Activated CD8-positive, alpha-beta memory T cell treated with anti-CD3 and anti-CD28 coated beads for 4 hours (primary cell): ENCODE measurements around the gene DCUN1D3.
"Not testable (repeated sequence)": the region's sequence is repeated elsewhere in the genome, so short reads cannot be mapped to it uniquely, and the experiment has no call there.

Source experiments
- DNase-seq, 2 donors: peaks; one replicate each; pipeline ENCODE4 v3.0.0-alpha.2; 2020; ENCODE audit warnings: low read depth in 2 of 2

The DCUN1D3 gene

DNA sequence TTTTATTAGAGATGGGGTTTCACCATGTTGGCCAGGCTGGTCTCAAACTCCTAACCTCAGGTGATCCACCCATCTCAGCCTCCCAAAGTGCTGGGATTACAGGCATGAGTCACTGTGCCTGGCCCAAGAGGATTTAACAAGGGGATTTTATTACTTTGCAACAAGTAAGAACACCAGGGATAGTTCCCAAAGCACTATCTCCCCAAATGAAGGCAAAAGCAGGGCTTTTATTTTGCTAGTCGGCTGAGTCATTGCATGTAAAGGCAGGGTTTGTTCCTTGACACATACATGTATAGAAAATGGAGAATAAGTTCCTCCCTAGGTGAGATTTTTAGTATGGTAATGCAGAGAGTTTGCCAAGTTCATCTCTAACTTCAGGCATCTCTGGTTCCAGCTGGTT lies 69.8 kb downstream of the DCUN1D3 start:
- DNase-seq: no peak

DNA sequence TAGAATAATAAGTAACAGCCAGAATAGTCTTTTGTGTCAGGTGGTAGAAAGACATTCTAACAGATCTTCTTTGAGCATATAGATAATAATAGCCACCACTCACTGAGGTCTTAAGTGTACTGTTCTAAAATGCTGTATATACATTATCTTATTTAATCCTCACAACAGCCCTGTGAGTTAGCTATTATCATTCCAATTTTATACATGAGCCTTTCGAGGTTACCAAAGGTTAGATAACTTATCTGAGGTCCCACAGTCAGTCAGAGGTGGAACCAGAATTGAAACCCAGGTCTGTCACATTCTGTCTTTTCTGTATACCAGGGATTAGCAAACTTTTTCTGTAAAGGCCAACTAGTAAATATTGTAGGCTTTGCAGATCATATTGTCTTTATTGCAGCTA lies 70.6 kb downstream of the DCUN1D3 start:
- no peak for DNase-seq

DNA sequence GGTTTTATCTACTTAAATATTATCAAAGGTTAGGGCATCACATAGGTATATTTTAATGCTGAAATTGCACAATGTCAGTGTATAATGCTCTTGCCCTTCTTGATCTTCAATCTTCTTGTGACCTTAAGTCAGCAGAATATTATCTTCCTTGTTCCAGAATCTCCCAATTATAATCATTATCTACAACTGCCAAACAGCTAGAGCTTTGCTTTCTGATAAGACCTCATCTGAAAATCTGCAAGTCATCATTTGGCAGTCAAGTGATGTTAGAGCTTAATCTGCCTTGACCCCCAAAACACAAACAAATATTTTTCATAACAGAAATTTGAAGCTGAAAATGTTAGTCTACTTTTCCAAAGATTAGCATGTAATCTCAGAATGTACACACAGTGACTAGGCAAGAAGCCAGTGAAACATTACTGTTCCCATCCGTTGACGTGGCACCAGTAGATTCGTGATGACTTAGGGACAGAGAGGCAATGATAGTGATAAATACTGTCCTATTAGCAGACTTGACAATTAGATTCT lies 74.1 kb downstream of the DCUN1D3 start:
- DNase-seq: no peak

DNA sequence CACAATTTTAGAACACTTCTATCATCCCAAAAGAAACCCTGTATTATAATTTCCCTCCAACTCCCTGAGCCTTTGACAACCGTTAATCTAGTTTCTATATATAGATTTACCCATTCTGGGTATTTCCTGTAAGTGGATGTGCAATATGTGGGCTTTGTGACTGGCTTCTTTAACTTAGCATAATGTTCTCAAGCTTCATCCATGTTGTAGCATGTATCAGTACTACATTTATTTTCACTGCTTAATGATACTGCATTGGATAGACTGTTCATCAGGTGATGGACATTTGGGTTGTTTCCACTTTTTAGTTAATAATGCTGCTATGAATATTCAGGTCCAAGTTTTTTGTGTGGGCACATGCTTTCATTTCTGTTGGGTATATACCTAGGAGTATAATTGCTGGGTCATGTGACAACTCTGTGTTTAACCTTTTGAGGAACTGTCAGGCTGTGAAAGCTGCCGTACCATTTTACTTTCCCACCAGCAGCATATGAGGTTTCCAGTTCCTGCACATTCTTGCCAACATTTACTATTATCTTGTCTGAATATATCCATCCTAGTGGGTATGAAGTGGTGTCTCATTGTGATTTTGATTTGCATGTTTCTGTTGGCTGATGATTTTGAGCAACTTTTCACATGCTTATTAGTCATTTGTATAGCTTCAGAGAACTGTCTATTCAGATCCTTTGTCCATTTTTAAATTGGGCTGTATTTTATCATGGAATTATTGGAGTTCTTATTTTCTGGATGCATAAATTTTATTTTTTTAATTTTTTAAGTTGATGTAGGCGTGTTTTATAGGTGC lies 77.4 kb downstream of the DCUN1D3 start:
- DNase-seq: no peak

DNA sequence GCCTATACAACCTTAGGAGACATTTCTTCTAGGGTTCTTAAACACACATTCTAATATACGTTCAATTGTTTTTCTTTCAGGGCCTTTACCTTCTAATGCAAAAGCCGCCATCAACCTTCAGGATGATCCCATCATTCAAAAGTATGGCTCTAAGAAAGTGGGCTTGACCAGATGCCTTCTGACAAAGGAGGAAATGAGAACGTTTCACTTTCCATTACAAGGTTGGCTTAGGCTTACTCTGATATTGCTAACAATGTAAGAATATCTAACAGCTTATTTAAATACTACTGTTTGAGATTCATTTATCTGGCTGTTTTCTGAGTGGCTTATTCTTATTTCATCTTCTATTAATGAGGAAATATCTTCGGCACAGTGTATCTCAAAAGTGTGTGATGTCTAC lies 78.5 kb downstream of the DCUN1D3 start:
- no peak for DNase-seq

DNA sequence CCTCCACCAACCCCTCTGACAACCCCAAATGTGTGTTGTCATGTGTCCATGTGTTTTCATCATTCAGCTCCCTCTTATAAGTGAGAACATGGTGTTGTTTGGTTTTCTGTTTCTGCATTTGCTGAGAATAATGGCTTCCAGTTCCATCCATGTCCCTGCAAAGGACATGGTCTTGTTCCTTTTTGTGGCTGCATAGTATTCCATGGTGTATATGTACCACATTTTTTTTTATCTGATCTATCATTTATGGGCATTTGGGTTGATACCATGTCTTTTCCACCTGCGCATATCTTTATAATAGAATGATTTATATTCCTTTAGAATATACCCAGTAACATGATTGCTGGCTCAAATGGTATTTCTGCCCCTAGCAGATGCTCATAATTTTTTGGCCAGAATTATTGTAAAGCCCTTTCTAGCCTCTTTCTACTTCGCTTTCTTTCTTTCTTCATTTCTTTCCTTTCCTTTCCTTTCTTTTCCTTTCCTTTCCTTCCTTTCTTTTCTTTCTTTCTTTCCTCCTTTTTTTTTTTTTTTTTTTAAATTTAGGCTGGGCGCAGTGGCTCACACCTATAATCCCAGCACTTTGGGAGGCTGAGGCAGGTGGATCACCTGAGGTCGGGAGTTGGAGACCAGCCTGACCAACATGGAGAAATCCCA lies 81.1 kb downstream of the DCUN1D3 start:
- no peak for DNase-seq

DNA sequence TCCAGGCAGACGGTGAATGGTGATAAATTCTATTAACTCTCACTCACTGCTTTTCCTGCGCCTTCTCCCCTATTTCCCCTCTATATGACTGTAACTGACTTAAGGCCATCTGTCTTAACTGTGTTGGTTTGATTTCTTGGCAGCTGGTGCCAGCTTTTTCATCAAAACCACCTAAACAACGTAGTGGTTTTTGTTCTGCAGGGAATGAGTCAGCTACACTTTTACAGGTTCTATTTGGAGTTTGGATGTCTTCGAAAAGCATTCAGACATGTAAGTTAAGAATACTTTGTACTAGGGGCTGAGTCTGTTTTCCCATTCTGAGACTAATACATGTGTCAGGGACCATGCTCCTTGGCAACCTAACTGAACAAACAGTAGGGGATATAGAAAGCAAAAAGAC lies 85.4 kb downstream of the DCUN1D3 start:
- DNase-seq: no peak

DNA sequence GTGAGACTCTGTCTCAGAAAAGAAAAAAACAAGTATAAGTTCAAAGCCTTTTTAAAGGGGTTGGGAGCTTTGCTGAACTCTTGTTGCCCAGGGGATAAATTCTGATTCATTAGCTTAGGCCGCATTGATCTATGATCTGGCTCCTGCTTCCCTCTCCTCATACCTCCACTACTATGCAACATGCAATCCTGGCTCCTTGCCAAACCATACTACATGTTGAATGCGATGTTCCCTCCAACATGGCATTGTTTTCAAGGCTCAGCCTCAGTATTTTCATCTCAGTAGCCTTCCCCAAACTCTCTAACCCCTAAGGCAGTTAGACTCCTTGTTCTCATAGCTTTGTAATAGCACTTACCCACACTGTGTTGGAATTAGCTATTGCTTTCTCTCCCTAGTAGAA lies 87.6 kb downstream of the DCUN1D3 start:
- no peak for DNase-seq

DNA sequence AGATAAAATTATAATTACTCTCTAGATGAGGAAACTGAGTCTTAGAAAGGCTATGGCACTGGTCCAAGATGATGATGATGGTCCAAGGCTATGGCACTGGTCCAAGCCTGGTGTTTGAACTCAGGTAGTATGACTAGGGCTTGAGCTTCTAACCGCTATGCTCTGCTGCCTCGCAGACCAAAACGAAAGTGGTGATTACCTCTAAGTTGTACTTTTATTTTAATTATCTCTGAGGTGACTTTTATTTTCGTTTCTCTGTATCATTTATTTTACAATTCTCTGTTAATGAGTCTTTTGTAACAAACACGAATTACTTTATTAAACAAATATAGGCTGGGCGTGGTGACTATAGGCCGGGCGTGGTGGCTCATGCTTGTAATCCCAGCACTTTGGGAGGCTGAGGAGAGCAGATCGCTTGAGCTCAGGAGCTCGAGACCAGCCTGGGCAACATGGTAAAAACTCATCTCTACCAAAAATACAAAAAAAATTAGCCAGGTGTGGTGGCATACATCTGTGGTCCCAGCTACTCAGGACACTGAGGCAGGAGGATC lies 88.2 kb downstream of the DCUN1D3 start:
- no peak for DNase-seq

DNA sequence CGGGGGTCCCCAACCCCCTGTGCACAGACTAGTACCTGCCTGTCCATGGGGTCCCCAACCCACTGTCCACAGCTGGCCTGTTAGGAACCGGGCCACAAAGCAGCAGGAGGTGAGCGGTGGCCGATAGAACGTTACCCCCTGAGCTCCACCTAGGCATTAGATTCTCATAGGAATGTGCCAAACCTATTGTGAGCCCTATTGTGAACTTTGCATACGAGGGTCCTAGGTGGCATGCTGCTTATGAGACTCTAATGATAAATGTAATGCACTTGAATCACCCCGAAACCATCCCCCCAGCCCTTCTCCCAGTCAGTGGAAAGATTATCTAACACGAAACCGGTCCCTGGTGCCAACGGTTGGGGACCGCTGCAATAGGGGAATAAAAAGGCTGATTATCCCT lies 92.3 kb downstream of the DCUN1D3 start:
- no peak for DNase-seq

DNA sequence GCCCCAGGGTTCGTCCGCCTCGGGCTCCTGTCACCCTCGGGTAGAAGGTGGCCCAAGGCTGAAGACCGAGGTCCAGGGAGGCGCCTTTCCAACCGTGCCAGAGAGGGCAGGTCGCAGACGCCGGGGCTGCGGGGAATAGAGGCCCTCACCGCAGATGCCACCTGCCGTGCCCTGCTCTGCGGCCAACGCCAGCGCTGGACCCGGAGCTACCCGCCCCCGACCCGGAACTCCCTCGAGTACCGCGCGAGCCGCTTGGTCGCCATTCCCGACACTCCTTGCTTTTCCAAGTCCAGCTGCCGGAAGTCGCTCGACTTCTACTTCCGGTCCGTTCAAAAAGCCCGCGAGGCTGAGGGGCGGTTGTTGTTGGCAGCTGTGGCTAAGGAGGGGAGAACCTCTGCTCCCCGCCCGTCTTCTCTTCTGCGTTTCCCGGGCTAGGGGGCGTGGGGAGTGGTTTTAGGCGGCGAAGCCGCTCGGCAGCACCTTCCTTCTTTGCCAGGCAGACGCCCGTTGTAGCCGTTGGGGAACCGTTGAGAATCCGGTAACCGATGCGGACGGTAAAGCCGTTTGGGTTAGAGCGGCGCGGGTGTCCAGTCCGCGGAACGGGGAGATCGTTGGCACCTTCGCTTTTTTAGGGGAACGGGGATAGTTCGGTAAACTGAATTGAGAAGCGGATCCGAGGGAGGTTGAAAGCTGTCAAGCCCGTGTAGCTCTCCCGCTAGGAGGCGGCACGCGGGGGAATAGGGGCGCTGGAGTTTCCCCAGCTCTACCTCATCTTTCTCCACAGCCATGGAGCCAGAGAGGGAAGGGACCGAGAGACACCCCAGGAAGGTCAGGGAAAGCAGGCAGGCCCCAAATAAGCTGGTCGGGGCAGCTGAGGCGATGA lies 93.7 kb downstream of the DCUN1D3 start, which contains the start of the genes ERI2 and REXO5:
Gene ERI2 (minus strand): TSS at position 305 of the 883 bp plus-strand sequence. CDS start 42 bp downstream, at position 263.
Gene REXO5 (plus strand): TSS at position 360 of the 883 bp plus-strand sequence. CDS start 427 bp downstream, at position 787.
- DNase-seq: peak; percentile 51 to 57

DNA sequence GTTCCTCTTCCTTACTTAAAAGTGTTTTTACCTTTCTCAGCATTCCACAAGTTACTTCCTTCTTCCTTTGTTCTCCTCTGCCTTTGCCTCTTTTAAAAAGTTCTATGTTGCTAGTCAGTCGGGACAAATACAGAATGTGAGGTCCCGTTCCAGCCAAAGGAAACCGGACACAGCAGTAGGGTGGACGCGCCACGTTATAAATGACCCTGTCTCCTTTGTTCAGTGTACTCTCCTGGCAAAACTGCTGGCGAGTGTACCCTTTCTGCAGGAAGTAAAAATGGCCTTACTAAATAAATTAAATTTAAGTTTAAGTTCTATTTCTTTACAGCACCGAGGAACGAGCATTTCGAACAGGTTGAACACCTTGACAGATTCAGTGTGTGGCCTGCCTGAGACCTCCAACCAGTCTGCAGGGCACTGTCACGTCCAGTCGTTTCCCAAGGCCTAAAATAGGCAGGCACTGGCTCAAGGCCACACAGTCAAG lies 94.4 kb downstream of the DCUN1D3 start:
- DNase-seq: not testable (repeated sequence)
